Endothelial cell of umbilical vein (primary cell): ENCODE results near the gene FMNL2. TPM values are rescaled to one million over a fixed set of nuclear protein-coding genes. Genes with fewer than 3 reads are reported as not detected.
A peak's percentile ranks its signal among the peaks of the same experiment; 100 is the strongest.

Experiments
- BruUV-seq: library from RNA; stranded (reverse); fragments of 400-500 nt; replicated peaks from 2 replicates; lab custom pipeline; 2021; lab: Mats Ljungman, UMichigan
- CTCF ChIA-PET: fragments of 300-600, 350-600 bp; sonication (Branson Sonifier 250); formaldehyde crosslinking; loops from one replicate; lab custom pipeline; 2021; ENCODE audit warnings: antibody characterized with exemption, inconsistent platforms; lab: Charles Lee
- POLR2A ChIA-PET: fragments of 300-600, 350-600 bp; sonication (Branson Sonifier 250); formaldehyde crosslinking; loops from one replicate; lab custom pipeline; 2021; ENCODE audit warnings: antibody characterized with exemption, inconsistent platforms; lab: Charles Lee
- DNase-seq: peaks from one replicate; pipeline ENCODE4 v3.0.0-alpha.2; 2011; ENCODE audit warnings: low read depth, low spot score
- FAIRE-seq: peaks from 2 replicates; lab custom pipeline; 2011; peaks lifted over from hg19 to GRCh38; lab: Jason Lieb, UNC
- H2AFZ ChIP-seq: 2 replicates; pipeline ENCODE4 v1.6.0; 2012; ENCODE audit warnings: low read depth, low read length, control low read depth, inconsistent platforms
- H3K27ac ChIP-seq: 2 replicates; pipeline ENCODE4 v1.5.1; 2011; ENCODE audit warnings: low read depth, mild to moderate bottlenecking, control low read depth, low read length, moderate library complexity; ENCODE audit not compliant: insufficient read depth
- H3K27me3 ChIP-seq, 2 experiments: 2 replicates each; pipeline versions ENCODE4 v1.6.0 to v1.6.1; 2011; ENCODE audit warnings: low read length in 2 of 2, mixed read lengths in 1 of 2; ENCODE audit not compliant: control insufficient read depth in 2 of 2, insufficient read depth in 2 of 2
- H3K36me3 ChIP-seq, 2 experiments: 2 replicates in 1 of 2; 3 replicates in 1 of 2; pipeline ENCODE4 v1.5.1; 2011; ENCODE audit warnings: low read length in 2 of 2, mild to moderate bottlenecking in 1 of 2, moderate library complexity in 1 of 2; ENCODE audit not compliant: control insufficient read depth in 2 of 2, insufficient read depth in 2 of 2; ENCODE audit errors: extremely low read depth in 1 of 2
- H3K4me1 ChIP-seq: 3 replicates; pipeline ENCODE4 v1.5.1; 2011; ENCODE audit warnings: mild to moderate bottlenecking, low read length; ENCODE audit not compliant: control insufficient read depth, insufficient read depth; ENCODE audit errors: extremely low read depth
- H3K4me2 ChIP-seq: 2 replicates; pipeline ENCODE4 v1.6.1; 2011; ENCODE audit warnings: low read length, control low read depth, mixed read lengths; ENCODE audit not compliant: insufficient read depth
- H3K4me3 ChIP-seq, 3 experiments: fragments of 200-600 bp in 1 of 3; sonication (generic), shearing (Covaris generic) in 1 of 3; replicated peaks in 1 of 3; 2 replicates each; pipeline ENCODE4 v1.5.1; 2011 to 2016; ENCODE audit warnings: control low read depth in 3 of 3, low read length in 3 of 3, mild to moderate bottlenecking in 2 of 3, inconsistent platforms in 1 of 3, low read depth in 1 of 3, moderate library complexity in 1 of 3; ENCODE audit not compliant: insufficient read depth in 1 of 3
- H3K79me2 ChIP-seq: 2 replicates; pipeline ENCODE4 v1.6.0; 2012; ENCODE audit warnings: low read length, inconsistent platforms; ENCODE audit not compliant: control insufficient read depth, insufficient read depth
- H3K9ac ChIP-seq: replicated peaks from 2 replicates; pipeline ENCODE3; 2011; ENCODE audit warnings: low read length, control low read depth; ENCODE audit not compliant: insufficient read depth; ENCODE audit errors: extremely low read depth
- H3K9me1 ChIP-seq: replicated peaks from 3 replicates; pipeline ENCODE4 v1.6.0; 2011; ENCODE audit warnings: mild to moderate bottlenecking, low read length; ENCODE audit not compliant: control insufficient read depth, insufficient read depth; ENCODE audit errors: extremely low read depth
- H3K9me3 ChIP-seq: replicated peaks from 2 replicates; pipeline ENCODE4 v1.5.1; 2012; ENCODE audit warnings: low read length, inconsistent platforms; ENCODE audit not compliant: control insufficient read depth, insufficient read depth
- H4K20me1 ChIP-seq: replicated peaks from 2 replicates; pipeline ENCODE3; 2011; ENCODE audit warnings: mild to moderate bottlenecking, low read length; ENCODE audit not compliant: control insufficient read depth, insufficient read depth; ENCODE audit errors: extremely low read depth
- CTCF ChIP-seq, 2 donors: IDR thresholded peaks; 1 replicate in 1 of 2; 2 replicates in 1 of 2; pipeline ENCODE4 v1.5.1; 2011; ENCODE audit warnings: low read length in 2 of 2, mild to moderate bottlenecking in 2 of 2, moderate library complexity in 2 of 2, control low read depth in 1 of 2, inconsistent platforms in 1 of 2, low read depth in 1 of 2; ENCODE audit not compliant: insufficient read depth in 1 of 2; ENCODE audit errors: extremely low read depth in 1 of 2
- EZH2 ChIP-seq: IDR thresholded peaks from 2 replicates; pipeline ENCODE4 v1.6.1; 2012; ENCODE audit warnings: borderline replicate concordance, low read depth, mild to moderate bottlenecking, moderate library complexity, low read length, inconsistent platforms; ENCODE audit not compliant: severe bottlenecking
- FOS ChIP-seq: IDR thresholded peaks from 2 replicates; pipeline ENCODE4 v1.6.1; 2011; ENCODE audit warnings: mild to moderate bottlenecking, low read length, moderate library complexity, borderline replicate concordance; ENCODE audit not compliant: insufficient read depth
- GATA2 ChIP-seq: IDR thresholded peaks from 2 replicates; pipeline ENCODE4 v1.7.0; 2011; ENCODE audit warnings: low read depth, mild to moderate bottlenecking, moderate library complexity, mixed read lengths, low read length; ENCODE audit not compliant: insufficient read length, insufficient read depth
- JUN ChIP-seq: IDR thresholded peaks from 2 replicates; pipeline ENCODE4 v1.6.1; 2011; ENCODE audit warnings: borderline replicate concordance, low read depth; ENCODE audit not compliant: insufficient read length, insufficient read depth
- MAX ChIP-seq: IDR thresholded peaks from 2 replicates; pipeline ENCODE4 v1.6.1; 2011; ENCODE audit not compliant: insufficient read depth, insufficient read length
- MYC ChIP-seq: IDR thresholded peaks from one replicate; pipeline ENCODE4 v1.6.1; 2011; ENCODE audit warnings: mild to moderate bottlenecking, low read depth, low read length
- POLR2A ChIP-seq: IDR thresholded peaks from 2 replicates; pipeline ENCODE4 v1.6.1; 2012; ENCODE audit warnings: low read depth, mild to moderate bottlenecking, control low read depth, low read length
- POLR2AphosphoS5 ChIP-seq: IDR thresholded peaks from 2 replicates; pipeline ENCODE4 v1.6.1; 2012; ENCODE audit warnings: low read depth, mild to moderate bottlenecking, control low read depth, low read length, moderate library complexity; ENCODE audit not compliant: insufficient read depth
- dilution Hi-C: fragments of 300-500 bp; cut with MboI; formaldehyde crosslinking; loops from one replicate; pipeline ENCODE4 v1.15.0; 2019; ENCODE audit warnings: low sequenced_read_pairs; ENCODE audit not compliant: extremely low pct_ligation_motif_present
- intact Hi-C: fragments of 100-400 bp; cut with micrococcal nuclease; formaldehyde crosslinking; loops from one replicate; pipeline ENCODE4 v1.10.0; 2022
- polyA plus RNA-seq, 4 experiments: library from polyadenylated mRNA; depleted of rRNA in 3 of 4; stranded (reverse) in 3 of 4; unstranded in 1 of 4; fragments of >200 nt; gene quantifications; 2 replicates each; pipeline versions ENCODE4 v1.2.1 to v1.2.3, GENCODE V29; 2011 to 2012; ENCODE audit warnings: missing spikeins in 1 of 4
- total RNA-seq: library from RNA; stranded (reverse); gene quantifications from 2 replicates; pipeline ENCODE4 v1.2.3, GENCODE V29; 2021

FMNL2 gene
- total and polyA plus RNA-seq, 2 donors (not counting 3 experiments of a cell fraction or from before 2014, with no cell fraction given): 8.3 to 28.0 TPM

GRCh38 chr2:152490686-152491455, 155.9 kb downstream of the FMNL2 start:
- intact Hi-C loops: no loop called here
- no peaks in the 10 kb centered on the region for H3K36me3 ChIP-seq
- no peak overlapping the region for H3K4me2 ChIP-seq
- CTCF ChIA-PET: interaction anchor here (1.0 kb wide), 1 partner anchor 35 kb away, joined by 3 read pairs; no protein-coding TSS in a partner anchor
- H3K9me3 ChIP-seq: no peaks in the 10 kb centered on the region
- peaks cover 9% of the 10 kb centered on the region for H3K79me2 ChIP-seq
- no peaks in the 10 kb centered on the region for H3K27me3 ChIP-seq
- dilution Hi-C loops: no loop called here
- H3K4me3 ChIP-seq: no peak overlapping the region
- no peaks in the 10 kb centered on the region for H4K20me1 ChIP-seq
- H3K27ac ChIP-seq: no peak overlapping the region
- H2AFZ ChIP-seq: no peak overlapping the region
- DNase-seq: peak; percentile 42
- H3K9me1 ChIP-seq: peaks cover 2% of the 10 kb centered on the region
- no peak for FAIRE-seq
- TF ChIP-seq EZH2: no peak
- TF ChIP-seq GATA2: no peak
- no peak for TF ChIP-seq JUN
- TF ChIP-seq MAX: no peak
- POLR2A ChIA-PET: no interaction called here
- peaks cover 16% of the 10 kb centered on the region for H3K4me1 ChIP-seq
- H3K9ac ChIP-seq: no peak overlapping the region
- no TSS peak for BruUV-seq

DNA sequence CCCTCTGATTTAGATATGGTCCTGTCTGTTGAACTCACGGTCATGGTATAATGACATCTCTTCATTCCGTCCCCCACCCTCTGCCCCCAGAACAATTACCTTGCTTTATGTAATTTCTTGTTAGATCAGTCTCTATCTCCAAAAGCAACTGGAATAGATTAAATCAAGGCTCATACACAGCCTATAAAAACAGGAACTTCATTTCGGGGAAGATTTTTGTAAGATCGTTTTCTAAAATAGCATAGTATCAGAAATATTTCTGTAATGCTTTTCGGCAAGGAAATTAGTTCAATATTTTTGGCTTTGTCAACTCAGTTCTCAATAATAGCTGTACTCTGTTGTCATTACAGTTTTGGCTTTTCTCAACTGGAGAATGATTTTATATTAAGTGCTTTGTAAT, 157.2 kb downstream of the FMNL2 start:
- Histone ChIP-seq H3K79me2 (peaks cover 16% of the 10 kb centered on the region), H3K36me3 (no peaks in the 10 kb centered on the region), H3K9me1 (no peaks in the 10 kb centered on the region), H3K27ac (no peak overlapping the region), H2AFZ (no peak overlapping the region), H4K20me1 (no peaks in the 10 kb centered on the region), H3K4me1 (peaks cover 16% of the 10 kb centered on the region), H3K4me2 (no peak overlapping the region), H3K27me3 (no peaks in the 10 kb centered on the region), H3K9me3 (no peaks in the 10 kb centered on the region), H3K4me3 (no peak overlapping the region), H3K9ac (no peak overlapping the region)
- ChIA-PET POLR2A (interaction anchor here (0.6 kb wide), 1 partner anchor 51 kb away, joined by 7 read pairs; no protein-coding TSS in a partner anchor), CTCF (interaction anchor here (1.0 kb wide), 1 partner anchor 53 kb away, joined by 3 read pairs; no protein-coding TSS in a partner anchor)
- DNase-seq (no peak), FAIRE-seq (no peak)
- no TSS peak for BruUV-seq
- no peak for TF ChIP-seq EZH2
- no peak for TF ChIP-seq CTCF (IDR thresholded peaks at IDR 0.05; ENCODE audit: extremely low read depth in 1 of 2, insufficient read depth in 1 of 2, low read depth in 1 of 2, low read length in 2 of 2)
- no peak for TF ChIP-seq POLR2AphosphoS5
- no peak for TF ChIP-seq MYC
- no peak for TF ChIP-seq GATA2
- no peak for TF ChIP-seq FOS
- TF ChIP-seq POLR2A: no peak
- no peak for TF ChIP-seq MAX
- TF ChIP-seq JUN: no peak
- intact Hi-C loops (no loop called here), dilution Hi-C loops (no loop called here)
